ENCODE measurements around the gene UPF2.

GRCh38 chr10:12063483-12063818, 20.8 kb upstream of the UPF2 start:
- TF ChIP-seq POLR2AphosphoS5 (IDR thresholded peaks at IDR 0.05), result no peak
- no peak for TF ChIP-seq EZH2 (IDR thresholded peaks at IDR 0.05; ENCODE audit: borderline replicate concordance, insufficient read depth, low read length, poor library complexity, severe bottlenecking)
- no peak for TF ChIP-seq CTCF (IDR thresholded peaks at IDR 0.05; ENCODE audit: poor library complexity, severe bottlenecking)
- TF ChIP-seq EP300 (conservative IDR thresholded peaks at IDR 0.05; ENCODE audit: poor library complexity, severe bottlenecking), result no peak
- no peak for TF ChIP-seq REST (IDR thresholded peaks at IDR 0.05; ENCODE audit: borderline replicate concordance)
- no peak for TF ChIP-seq MXI1 (conservative IDR thresholded peaks at IDR 0.05; ENCODE audit: poor library complexity, severe bottlenecking)
- TF ChIP-seq TAF1 (IDR thresholded peaks at IDR 0.05; ENCODE audit: low read depth), result no peak
- TF ChIP-seq SMC3 (conservative IDR thresholded peaks at IDR 0.05; ENCODE audit: poor library complexity), result no peak
- no peak for TF ChIP-seq RAD21 (conservative IDR thresholded peaks at IDR 0.05)
